ENCODE data around the gene RHOT1. TPM values are rescaled to one million over a fixed set of nuclear protein-coding genes. Genes with fewer than 3 reads are reported as not detected.
"Not testable (repeated sequence)": the region's sequence is repeated elsewhere in the genome, so short reads cannot be mapped to it uniquely, and the experiment has no call there.

Gene RHOT1
- total RNA-seq, 2 experiments from 2014 or later, result 22.9 to 24.4 TPM

GRCh38 chr17:32111141-32111771, 31.0 kb upstream of the RHOT1 start:
- Mint-ChIP-seq H3K27me3 (peaks cover 1% of the 10 kb centered on the region), H3K4me1 (ENCODE audit: low read depth) (peaks cover 10% of the 10 kb centered on the region), H3K9me3 (no peaks in the 10 kb centered on the region), H3K4me3 (no peak overlapping the region), H3K27ac (no peak overlapping the region), H3K36me3 (no peaks in the 10 kb centered on the region)
- POLR2A ChIA-PET, result no interaction called here
- peak; percentile 63 for DNase-seq
- intact Hi-C loops (cut with micrococcal nuclease), result no loop called here
- CTCF ChIA-PET, result interaction anchor here (0.6 to 1.3 kb wide), 3 partner anchors 28 to 657 kb away, joined by 3 read pairs; no protein-coding TSS in a partner anchor

GRCh38 chr17:32112416-32112815, 29.9 kb upstream of the RHOT1 start:
- Mint-ChIP-seq H3K27me3 (peaks cover 5% of the 10 kb centered on the region), H3K27ac (no peak overlapping the region), H3K9me3 (no peaks in the 10 kb centered on the region), H3K4me1 (ENCODE audit: low read depth) (peaks cover 3% of the 10 kb centered on the region), H3K4me3 (no peak overlapping the region), H3K36me3 (no peaks in the 10 kb centered on the region)
- ChIA-PET POLR2A (no interaction called here), CTCF (no interaction called here)
- intact Hi-C loops (cut with micrococcal nuclease), result no loop called here
- DNase-seq, result no peak

GRCh38 chr17:32114536-32114935, 27.8 kb upstream of the RHOT1 start:
- Mint-ChIP-seq H3K9me3 (no peaks in the 10 kb centered on the region), H3K36me3 (no peaks in the 10 kb centered on the region), H3K27me3 (peaks cover 5% of the 10 kb centered on the region), H3K4me3 (no peak overlapping the region), H3K27ac (no peak overlapping the region), H3K4me1 (ENCODE audit: low read depth) (peaks cover 3% of the 10 kb centered on the region)
- intact Hi-C loops (cut with micrococcal nuclease), result no loop called here
- ChIA-PET CTCF (no interaction called here), POLR2A (no interaction called here)
- DNase-seq, result no peak

GRCh38 chr17:32115546-32115945, 26.8 kb upstream of the RHOT1 start:
- H3K36me3 Mint-ChIP-seq; CTCF ChIA-PET; H3K4me3 Mint-ChIP-seq; DNase-seq; H3K9me3 Mint-ChIP-seq; POLR2A ChIA-PET; H3K27me3 Mint-ChIP-seq; H3K27ac Mint-ChIP-seq; intact Hi-C loops (cut with micrococcal nuclease); H3K4me1 Mint-ChIP-seq (ENCODE audit: low read depth): not testable (repeated sequence)

- DNase-seq, result no peak
- no peak overlapping the region for H3K4me3 Mint-ChIP-seq
- ChIA-PET CTCF (no interaction called here), POLR2A (no interaction called here)
- intact Hi-C loops (cut with micrococcal nuclease), result no loop called here
- H3K9me3 Mint-ChIP-seq, result no peaks in the 10 kb centered on the region
- H3K4me1 Mint-ChIP-seq (ENCODE audit: low read depth), result peaks cover 3% of the 10 kb centered on the region
- no peak overlapping the region for H3K27ac Mint-ChIP-seq
- peaks cover 5% of the 10 kb centered on the region for H3K27me3 Mint-ChIP-seq
- no peaks in the 10 kb centered on the region for H3K36me3 Mint-ChIP-seq
These were observed 25.4 kb upstream of the RHOT1 start for GRCh38 chr17:32116937-32117336.

GRCh38 chr17:32117399-32117798, 24.9 kb upstream of the RHOT1 start:
- H3K27me3 Mint-ChIP-seq, result peaks cover 5% of the 10 kb centered on the region
- no peaks in the 10 kb centered on the region for H3K9me3 Mint-ChIP-seq
- no peak overlapping the region for H3K27ac Mint-ChIP-seq
- POLR2A ChIA-PET, result no interaction called here
- no peak for DNase-seq
- H3K4me3 Mint-ChIP-seq, result no peak overlapping the region
- H3K36me3 Mint-ChIP-seq, result no peaks in the 10 kb centered on the region
- CTCF ChIA-PET, result interaction anchor here (1.4 kb wide), 1 partner anchor 19 kb away, joined by 4 read pairs; no protein-coding TSS in a partner anchor
- peaks cover 3% of the 10 kb centered on the region for H3K4me1 Mint-ChIP-seq (ENCODE audit: low read depth)
- intact Hi-C loops (cut with micrococcal nuclease), result no loop called here

GRCh38 chr17:32118088-32118487, 24.2 kb upstream of the RHOT1 start:
- H3K36me3 Mint-ChIP-seq; intact Hi-C loops (cut with micrococcal nuclease); H3K4me3 Mint-ChIP-seq; H3K9me3 Mint-ChIP-seq; H3K27me3 Mint-ChIP-seq; DNase-seq; H3K4me1 Mint-ChIP-seq (ENCODE audit: low read depth); H3K27ac Mint-ChIP-seq; POLR2A ChIA-PET: not testable (repeated sequence)
- CTCF ChIA-PET, result interaction anchor here (1.4 kb wide), 1 partner anchor 19 kb away, joined by 4 read pairs; no protein-coding TSS in a partner anchor

GRCh38 chr17:32118835-32119234, 23.5 kb upstream of the RHOT1 start:
- peaks cover 5% of the 10 kb centered on the region for H3K27me3 Mint-ChIP-seq
- CTCF ChIA-PET, result interaction anchor here (1.4 kb wide), 1 partner anchor 18 kb away, joined by 4 read pairs; no protein-coding TSS in a partner anchor
- DNase-seq, result no peak
- H3K9me3 Mint-ChIP-seq, result no peaks in the 10 kb centered on the region
- peaks cover 3% of the 10 kb centered on the region for H3K4me1 Mint-ChIP-seq (ENCODE audit: low read depth)
- H3K4me3 Mint-ChIP-seq, result no peak overlapping the region
- POLR2A ChIA-PET, result no interaction called here
- no peak overlapping the region for H3K27ac Mint-ChIP-seq
- H3K36me3 Mint-ChIP-seq, result no peaks in the 10 kb centered on the region
- intact Hi-C loops (cut with micrococcal nuclease), result no loop called here

- no peaks in the 10 kb centered on the region for H3K9me3 Mint-ChIP-seq
- peaks cover 5% of the 10 kb centered on the region for H3K27me3 Mint-ChIP-seq
- no peak overlapping the region for H3K4me3 Mint-ChIP-seq
- intact Hi-C loops (cut with micrococcal nuclease), result loop anchor here (10.0 kb wide), 1 partner anchor 45 kb away; no protein-coding TSS in a partner anchor
- H3K4me1 Mint-ChIP-seq (ENCODE audit: low read depth), result peaks cover 3% of the 10 kb centered on the region
- POLR2A ChIA-PET, result no interaction called here
- CTCF ChIA-PET, result interaction anchor here (1.7 kb wide), 1 partner anchor 16 kb away, joined by 5 read pairs; no protein-coding TSS in a partner anchor
- no peaks in the 10 kb centered on the region for H3K36me3 Mint-ChIP-seq
- no peak for DNase-seq
- no peak overlapping the region for H3K27ac Mint-ChIP-seq
These were observed 22.2 kb upstream of the RHOT1 start for GRCh38 chr17:32120141-32120540.

GRCh38 chr17:32120716-32121115, 21.6 kb upstream of the RHOT1 start:
- Mint-ChIP-seq H3K4me1 (ENCODE audit: low read depth) (peaks cover 3% of the 10 kb centered on the region), H3K36me3 (no peaks in the 10 kb centered on the region), H3K4me3 (no peak overlapping the region), H3K27me3 (peaks cover 5% of the 10 kb centered on the region), H3K9me3 (no peaks in the 10 kb centered on the region), H3K27ac (no peak overlapping the region)
- no peak for DNase-seq
- ChIA-PET POLR2A (no interaction called here), CTCF (interaction anchor here (1.3 to 1.7 kb wide), 2 partner anchors 15 to 22 kb away, joined by 3 to 5 read pairs; partner anchors contain the start of gene RHOT1)
- intact Hi-C loops (cut with micrococcal nuclease), result loop anchor here (10.0 kb wide), 1 partner anchor 46 kb away; no protein-coding TSS in a partner anchor

GRCh38 chr17:32123782-32124181, 18.5 kb upstream of the RHOT1 start:
- no peaks in the 10 kb centered on the region for H3K9me3 Mint-ChIP-seq
- CTCF ChIA-PET, result interaction anchor here (1.5 to 1.8 kb wide), 2 partner anchors 12 to 15 kb away, joined by 3 to 6 read pairs; no protein-coding TSS in a partner anchor
- H3K4me1 Mint-ChIP-seq (ENCODE audit: low read depth), result peaks cover 13% of the 10 kb centered on the region
- POLR2A ChIA-PET, result no interaction called here
- intact Hi-C loops (cut with micrococcal nuclease), result loop anchor here (10.0 kb wide), 1 partner anchor 49 kb away; no protein-coding TSS in a partner anchor
- no peak overlapping the region for H3K4me3 Mint-ChIP-seq
- no peaks in the 10 kb centered on the region for H3K36me3 Mint-ChIP-seq
- no peak for DNase-seq
- H3K27me3 Mint-ChIP-seq, result no peaks in the 10 kb centered on the region
- no peak overlapping the region for H3K27ac Mint-ChIP-seq

- Mint-ChIP-seq H3K4me3 (no peak overlapping the region), H3K27ac (no peak overlapping the region), H3K36me3 (no peaks in the 10 kb centered on the region), H3K4me1 (ENCODE audit: low read depth) (peaks cover 16% of the 10 kb centered on the region), H3K9me3 (no peaks in the 10 kb centered on the region), H3K27me3 (no peaks in the 10 kb centered on the region)
- ChIA-PET POLR2A (no interaction called here), CTCF (interaction anchor here (0.7 to 1.6 kb wide), 3 partner anchors 10 to 67 kb away, joined by 3 to 9 read pairs (median 5); no protein-coding TSS in a partner anchor)
- intact Hi-C loops (cut with micrococcal nuclease), result loop anchor here (10.0 kb wide), 1 partner anchor 50 kb away; no protein-coding TSS in a partner anchor
- no peak for DNase-seq
These were observed 17.1 kb upstream of the RHOT1 start for GRCh38 chr17:32124985-32125847.

All from activated CD4-positive, alpha-beta memory T cell treated with anti-CD3 and anti-CD28 coated beads for 36 hours (primary cell).